HEK293T (cell line): Measurements from ENCODE around the gene DCLRE1B.

Experiments used
- CTCF ChIA-PET: fragments of 350-600 bp; formaldehyde crosslinking; extraction: SDS; loops from one replicate; lab custom pipeline; 2021; ENCODE audit warnings: antibody characterized with exemption, inconsistent platforms; lab: Yijun Ruan, JAX
- POLR2A ChIA-PET: fragments of 350-600 bp; formaldehyde crosslinking; extraction: SDS; loops from one replicate; lab custom pipeline; 2020; ENCODE audit warnings: antibody characterized with exemption, inconsistent platforms; lab: Yijun Ruan, JAX
- DNase-seq: peaks from one replicate; pipeline ENCODE4 v3.0.0; 2012; ENCODE audit warnings: mixed read lengths; ENCODE audit errors: extremely low spot score
- ARNT ChIP-seq: fragments of 450-650 bp; IDR thresholded peaks from 2 replicates; pipeline ENCODE4 v1.6.1; 2017; ENCODE audit warnings: mild to moderate bottlenecking
- BHLHE40 ChIP-seq: fragments of 450-650 bp; IDR thresholded peaks from 2 replicates; pipeline ENCODE4 v1.6.1; 2016; ENCODE audit warnings: mild to moderate bottlenecking, moderate library complexity, borderline replicate concordance
- CTBP1 ChIP-seq: fragments of 450-650 bp; IDR thresholded peaks from 2 replicates; pipeline ENCODE4 v1.6.1; 2016; ENCODE audit warnings: borderline replicate concordance
- ELF4 ChIP-seq: fragments of 450-650 bp; IDR thresholded peaks from 2 replicates; pipeline ENCODE4 v1.6.1; 2017; ENCODE audit warnings: antibody characterized with exemption
- FOXA1 ChIP-seq: fragments of 450-650 bp; IDR thresholded peaks from 2 replicates; pipeline ENCODE4 v1.6.1; 2016; ENCODE audit warnings: mild to moderate bottlenecking
- FOXK2 ChIP-seq: fragments of 450-650 bp; IDR thresholded peaks from 2 replicates; pipeline ENCODE4 v1.6.1; 2016; ENCODE audit warnings: mild to moderate bottlenecking
- FOXM1 ChIP-seq: fragments of 450-650 bp; IDR thresholded peaks from 2 replicates; pipeline ENCODE4 v1.6.1; 2017; ENCODE audit warnings: mild to moderate bottlenecking, borderline replicate concordance
- HDGF ChIP-seq: fragments of 450-650 bp; IDR thresholded peaks from 2 replicates; pipeline ENCODE4 v1.6.1; 2017; ENCODE audit warnings: antibody characterized with exemption, borderline replicate concordance
- L3MBTL2 ChIP-seq: fragments of 450-650 bp; conservative IDR thresholded peaks from 2 replicates; pipeline ENCODE4 v1.6.1; 2016; ENCODE audit warnings: mild to moderate bottlenecking
- LEF1 ChIP-seq: fragments of 450-650 bp; IDR thresholded peaks from 2 replicates; pipeline ENCODE4 v1.6.1; 2017; ENCODE audit warnings: mild to moderate bottlenecking, borderline replicate concordance
- NFRKB ChIP-seq: fragments of 450-650 bp; IDR thresholded peaks from 2 replicates; pipeline ENCODE4 v1.6.1; 2016; ENCODE audit warnings: mild to moderate bottlenecking, moderate library complexity
- PKNOX1 ChIP-seq: fragments of 450-650 bp; IDR thresholded peaks from 2 replicates; pipeline ENCODE4 v1.6.1; 2016
- SP1 ChIP-seq: fragments of 450-650 bp; IDR thresholded peaks from 2 replicates; pipeline ENCODE4 v1.6.1; 2017
- SUZ12 ChIP-seq: fragments of 450-650 bp; IDR thresholded peaks from 2 replicates; pipeline ENCODE4 v1.6.1; 2016; ENCODE audit warnings: mild to moderate bottlenecking
- TARDBP ChIP-seq: fragments of 450-650 bp; IDR thresholded peaks from 2 replicates; pipeline ENCODE4 v1.6.1; 2016
- ZNF384 ChIP-seq: fragments of 450-650 bp; IDR thresholded peaks from 2 replicates; pipeline ENCODE4 v1.6.1; 2016

The DCLRE1B gene

GRCh38 chr1:113881661-113882060 is 23.5 kb upstream of the DCLRE1B start:
- POLR2A ChIA-PET, result no interaction called here
- DNase-seq, result no peak
- CTCF ChIA-PET, result no interaction called here
- TF ChIP-seq HDGF (no peak), ZNF384 (no peak), TARDBP (no peak), ELF4 (no peak), SP1 (no peak), SUZ12 (no peak), FOXM1 (no peak), BHLHE40 (no peak), PKNOX1 (no peak), FOXK2 (no peak), L3MBTL2 (no peak), ARNT (no peak), CTBP1 (no peak), LEF1 (no peak), NFRKB (no peak), FOXA1 (no peak)

GRCh38 chr1:113886417-113887401 is 18.4 kb upstream of the DCLRE1B start:
- no peak for DNase-seq
- ChIA-PET POLR2A (interaction anchor here (1.0 kb wide), 1 partner anchor 18 kb away, joined by 4 read pairs; the partner anchor contains the start of gene AP4B1), CTCF (interaction anchor here (0.6 kb wide), 1 partner anchor 12 kb away, joined by 10 read pairs; no protein-coding TSS in a partner anchor)
- TF ChIP-seq TARDBP (no peak), PKNOX1 (no peak), SP1 (no peak), NFRKB (no peak), LEF1 (no peak), HDGF (no peak), CTBP1 (no peak), FOXK2 (no peak), FOXA1 (no peak), BHLHE40 (no peak), FOXM1 (no peak), L3MBTL2 (no peak), SUZ12 (no peak)

DNA sequence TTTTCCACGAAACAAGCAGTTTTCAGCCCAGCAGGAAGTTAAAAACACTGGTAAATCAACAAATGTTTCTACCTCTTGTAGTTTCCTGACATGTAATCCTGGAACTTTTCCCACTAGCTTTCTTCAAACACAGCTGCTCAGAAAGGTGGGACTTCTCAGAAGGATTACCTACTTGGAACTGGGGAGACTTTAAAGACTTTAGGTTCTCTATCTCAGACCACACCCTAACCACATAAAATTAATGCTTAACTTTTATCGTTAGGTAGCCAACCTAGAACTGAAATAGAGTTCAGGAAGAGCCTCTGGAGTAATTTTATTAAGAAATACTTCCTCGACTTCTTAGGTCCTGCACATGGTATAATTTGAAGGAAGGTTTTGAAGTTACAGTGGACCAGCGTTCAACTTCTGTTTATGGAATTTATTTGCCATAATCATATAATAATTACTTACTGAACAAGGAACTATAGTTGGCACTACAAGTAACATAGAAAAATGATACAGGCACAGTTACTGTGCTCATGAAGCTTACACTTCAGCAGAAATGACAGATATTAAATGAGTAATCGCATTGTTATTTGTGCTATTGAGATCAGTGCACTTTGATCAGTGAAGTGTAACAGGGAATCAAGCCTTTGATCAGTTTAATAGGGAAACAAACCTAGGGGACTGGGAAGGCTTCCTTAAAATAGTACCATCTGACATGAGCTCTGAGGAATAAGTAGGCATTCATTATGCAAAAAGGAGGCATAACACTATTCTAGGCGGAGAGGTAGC is 17.5 kb upstream of the DCLRE1B start, which contains the start of gene BCL2L15:
Gene BCL2L15 (minus strand): TSS at position 180 of the 774 bp plus-strand sequence. CDS start 206 bp downstream, outside the sequence.
- ChIA-PET CTCF (no interaction called here), POLR2A (interaction anchor here (0.9 kb wide), 1 partner anchor 16 kb away, joined by 3 read pairs; no protein-coding TSS in a partner anchor)
- no peak for DNase-seq
- TF ChIP-seq NFRKB, result no peak
- no peak for TF ChIP-seq SP1
- no peak for TF ChIP-seq HDGF
- no peak for TF ChIP-seq CTBP1
- TF ChIP-seq FOXA1, result no peak
- no peak for TF ChIP-seq LEF1
- TF ChIP-seq FOXK2, result no peak

DNA sequence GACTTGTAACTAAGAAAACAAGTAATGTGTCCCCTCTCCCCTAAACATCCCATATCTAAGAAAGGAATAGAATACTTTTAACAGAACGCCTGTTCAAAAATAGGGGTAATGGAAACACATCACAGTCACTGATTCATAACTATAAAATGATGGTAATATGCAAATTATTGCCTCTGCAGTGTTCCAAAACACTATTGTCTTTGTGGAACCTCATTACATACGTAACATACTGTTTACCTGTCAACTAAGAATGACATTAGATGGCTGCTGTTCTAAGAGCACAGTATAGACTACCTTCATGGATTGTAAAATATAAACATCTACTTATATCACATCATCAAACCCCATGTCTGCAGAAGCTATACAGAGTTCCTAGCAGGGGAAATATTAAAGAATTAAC is 14.3 kb upstream of the DCLRE1B start:
- CTCF ChIA-PET, result no interaction called here
- TF ChIP-seq TARDBP, result no peak
- TF ChIP-seq ELF4, result no peak
- TF ChIP-seq FOXK2, result no peak
- TF ChIP-seq LEF1, result no peak
- no peak for TF ChIP-seq BHLHE40
- TF ChIP-seq PKNOX1, result no peak
- no peak for TF ChIP-seq SUZ12
- TF ChIP-seq L3MBTL2, result no peak
- TF ChIP-seq ZNF384, result no peak
- TF ChIP-seq ARNT, result no peak
- no peak for TF ChIP-seq SP1
- TF ChIP-seq CTBP1, result no peak
- no peak for TF ChIP-seq FOXM1
- TF ChIP-seq NFRKB, result no peak
- no peak for TF ChIP-seq HDGF
- TF ChIP-seq FOXA1, result no peak
- POLR2A ChIA-PET, result interaction anchor here (1.5 kb wide), 1 partner anchor 13 kb away, joined by 5 read pairs; no protein-coding TSS in a partner anchor
- DNase-seq, result no peak

- POLR2A ChIA-PET, result interaction anchor here (1.5 kb wide), 1 partner anchor 12 kb away, joined by 5 read pairs; no protein-coding TSS in a partner anchor
- no peak for TF ChIP-seq ZNF384
- no peak for TF ChIP-seq FOXA1
- no peak for TF ChIP-seq PKNOX1
- no peak for TF ChIP-seq SUZ12
- no peak for TF ChIP-seq FOXK2
- no peak for TF ChIP-seq L3MBTL2
- no peak for TF ChIP-seq BHLHE40
- TF ChIP-seq NFRKB, result no peak
- TF ChIP-seq CTBP1, result no peak
- no peak for TF ChIP-seq HDGF
- TF ChIP-seq LEF1, result no peak
- no peak for TF ChIP-seq TARDBP
- TF ChIP-seq ELF4, result no peak
- no peak for TF ChIP-seq FOXM1
- no peak for TF ChIP-seq SP1
- no peak for TF ChIP-seq ARNT
- CTCF ChIA-PET, result interaction anchor here (0.7 kb wide), 1 partner anchor 1011 kb away, joined by 3 read pairs; no protein-coding TSS in a partner anchor
- no peak for DNase-seq
Measured at GRCh38 chr1:113891631-113892220, 13.4 kb upstream of the DCLRE1B start.
